Neutrophil (primary cell): ENCODE data around the gene KLRK1.
"Not testable (repeated sequence)": the region's sequence is repeated elsewhere in the genome, so short reads cannot be mapped to it uniquely, and the experiment has no call there.

Experiments
- H3K27ac ChIP-seq: fragments of 200-600 bp; sonication (generic); 2 replicates; pipeline ENCODE4 v1.5.1; 2016; ENCODE audit warnings: mild to moderate bottlenecking, moderate library complexity
- H3K27me3 ChIP-seq: fragments of 200-600 bp; sonication (generic); 2 replicates; pipeline ENCODE4 v1.6.0; 2016; ENCODE audit warnings: mild to moderate bottlenecking
- H3K36me3 ChIP-seq: fragments of 200-600 bp; sonication (generic); 2 replicates; pipeline ENCODE4 v1.5.1; 2017
- H3K4me1 ChIP-seq, 2 experiments: fragments of 200-600 bp in 1 of 2; sonication (generic) in 1 of 2; 1 replicate in 1 of 2; 2 replicates in 1 of 2; pipeline versions ENCODE4 v1.5.1 to v1.6.1; 2013 to 2016; ENCODE audit warnings: low read depth in 1 of 2, low read length in 1 of 2, mild to moderate bottlenecking in 1 of 2, moderate library complexity in 1 of 2; ENCODE audit not compliant: control insufficient read depth in 1 of 2, insufficient read depth in 1 of 2
- H3K4me3 ChIP-seq, 2 experiments: fragments of 200-600 bp in 1 of 2; sonication (generic) in 1 of 2; 1 replicate in 1 of 2; 2 replicates in 1 of 2; pipeline ENCODE4 v1.5.1; 2013 to 2016; ENCODE audit warnings: low read depth in 1 of 2, low read length in 1 of 2, mild to moderate bottlenecking in 1 of 2, moderate library complexity in 1 of 2
- H3K9me3 ChIP-seq: fragments of 200-600 bp; sonication (generic); 2 replicates; pipeline ENCODE4 v1.5.1; 2016
- CTCF ChIP-seq: fragments of 200-600 bp; sonication (generic); IDR thresholded peaks from 2 replicates; pipeline ENCODE4 v1.5.1; 2016; ENCODE audit warnings: antibody characterized with exemption

KLRK1 gene

DNA sequence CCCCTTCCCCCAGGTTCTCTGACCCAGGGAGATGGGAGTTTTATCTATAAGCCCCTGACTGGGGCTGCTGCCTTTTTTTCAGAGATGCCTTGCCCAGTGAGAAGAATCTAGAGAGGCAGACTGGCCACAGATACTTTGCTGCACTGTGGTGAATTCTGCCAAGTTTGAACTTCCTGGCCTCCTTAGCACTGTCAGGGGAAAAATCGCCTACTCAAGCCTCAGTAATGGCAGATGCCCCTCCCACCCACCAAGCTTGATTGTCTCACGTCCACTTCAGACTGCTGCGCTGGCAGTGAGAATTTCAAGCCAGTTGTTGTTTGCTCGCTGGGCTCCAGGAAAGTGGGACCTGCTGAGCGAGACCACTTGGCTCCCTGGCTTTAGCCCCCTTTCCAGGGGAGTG lies 31.7 kb downstream of the KLRK1 start:
- H3K36me3 ChIP-seq, result no peaks in the 10 kb centered on the region
- peaks cover 9 to 13% of the 10 kb centered on the region in 2 experiments for H3K4me1 ChIP-seq
- no peak for TF ChIP-seq CTCF
- no peak overlapping the region for H3K4me3 ChIP-seq
- H3K9me3 ChIP-seq, result no peaks in the 10 kb centered on the region
- H3K27me3 ChIP-seq, result no peaks in the 10 kb centered on the region
- no peak overlapping the region for H3K27ac ChIP-seq

DNA sequence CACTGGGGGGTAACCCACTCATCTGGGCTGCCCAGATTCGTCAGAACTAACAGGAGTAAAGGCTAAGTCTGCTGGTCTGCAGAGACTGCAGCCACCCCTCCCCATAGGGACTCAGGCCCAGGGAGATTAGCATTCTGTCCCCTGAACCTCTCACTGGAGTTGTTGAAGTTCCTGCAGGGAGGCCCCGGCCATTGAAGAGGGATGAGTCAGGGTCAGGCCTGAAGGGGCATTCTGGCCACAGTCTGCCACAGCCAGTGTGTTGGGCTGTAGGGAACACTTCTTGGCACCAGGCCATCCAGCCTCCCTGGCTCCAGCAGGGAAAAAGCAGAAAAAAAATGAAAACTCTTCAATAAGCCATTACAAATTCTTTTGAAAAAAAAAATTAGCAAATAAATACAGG lies 35.3 kb downstream of the KLRK1 start:
- Histone ChIP-seq H3K4me3 (no peak overlapping the region), H3K27ac (no peak overlapping the region), H3K9me3 (no peaks in the 10 kb centered on the region), H3K36me3 (no peaks in the 10 kb centered on the region), H3K27me3 (no peaks in the 10 kb centered on the region), H3K4me1 (no peaks in the 10 kb centered on the region)
- TF ChIP-seq CTCF, result no peak

- no peaks in the 10 kb centered on the region for H3K4me1 ChIP-seq
- no peaks in the 10 kb centered on the region for H3K36me3 ChIP-seq
- H3K9me3 ChIP-seq, result no peaks in the 10 kb centered on the region
- H3K27ac ChIP-seq, result no peak overlapping the region
- no peaks in the 10 kb centered on the region for H3K27me3 ChIP-seq
- H3K4me3 ChIP-seq, result no peak overlapping the region
- no peak for TF ChIP-seq CTCF
These were observed 35.8 kb downstream of the KLRK1 start for GRCh38 chr12:10354071-10354470.

GRCh38 chr12:10351457-10351856 lies 38.4 kb downstream of the KLRK1 start:
- H3K4me1 ChIP-seq, H3K9me3 ChIP-seq, H3K36me3 ChIP-seq, H3K27ac ChIP-seq, H3K4me3 ChIP-seq, H3K27me3 ChIP-seq: not testable (repeated sequence)

DNA sequence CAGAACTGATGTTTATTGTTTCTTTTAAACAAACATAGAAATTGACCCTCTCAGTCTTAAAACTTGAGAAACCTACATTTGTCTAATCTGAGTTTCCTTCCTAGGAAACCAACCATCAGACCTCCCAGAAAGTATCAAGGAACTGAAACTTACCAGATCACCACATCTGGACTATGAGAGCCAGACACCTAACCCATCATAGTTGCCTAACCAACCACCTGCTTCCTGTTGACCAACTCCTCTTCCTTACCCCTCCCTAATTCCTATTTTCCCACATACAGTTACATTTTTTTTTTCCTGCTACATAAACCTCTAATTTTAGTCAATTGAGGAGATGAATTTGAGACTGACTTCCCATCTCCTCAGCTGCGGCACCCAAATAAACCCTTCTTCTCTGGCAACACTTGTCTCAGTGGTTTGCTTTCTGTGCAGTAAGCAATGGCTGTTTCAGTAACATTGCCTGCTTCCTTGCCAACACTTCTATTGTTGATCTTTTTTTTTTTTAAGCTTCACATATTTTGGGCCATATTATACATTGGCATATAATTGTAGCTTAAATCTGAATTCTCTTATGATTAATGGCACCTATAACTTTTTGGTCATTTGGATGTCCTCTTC lies 47.8 kb downstream of the KLRK1 start:
- H3K27ac ChIP-seq, result no peak overlapping the region
- H3K27me3 ChIP-seq, result no peaks in the 10 kb centered on the region
- H3K4me3 ChIP-seq, result no peak overlapping the region
- H3K9me3 ChIP-seq, result no peaks in the 10 kb centered on the region
- H3K4me1 ChIP-seq, result peaks cover 3 to 5% of the 10 kb centered on the region in 2 experiments
- no peak for TF ChIP-seq CTCF
- H3K36me3 ChIP-seq, result no peaks in the 10 kb centered on the region

- not testable (repeated sequence) for H3K9me3 ChIP-seq, H3K4me3 ChIP-seq, H3K27ac ChIP-seq, H3K27me3 ChIP-seq, H3K4me1 ChIP-seq, H3K36me3 ChIP-seq
These were observed 48.9 kb downstream of the KLRK1 start for GRCh38 chr12:10340946-10341345.
